HUES6 (cell line): ENCODE data around the gene P2RX4.

Source experiments
- H3K27ac ChIP-seq: 2 replicates; pipeline ENCODE4 v1.7.0; 2013; ENCODE audit warnings: low read depth, mild to moderate bottlenecking, low read length, inconsistent platforms
- H3K27me3 ChIP-seq: 2 replicates; pipeline ENCODE4 v1.6.1; 2013; ENCODE audit warnings: low read length; ENCODE audit not compliant: control insufficient read depth, insufficient read depth
- H3K36me3 ChIP-seq: 2 replicates; pipeline ENCODE4 v1.6.1; 2013; ENCODE audit warnings: low read length; ENCODE audit not compliant: control insufficient read depth, insufficient read depth
- H3K4me1 ChIP-seq: 2 replicates; pipeline ENCODE4 v1.6.1; 2013; ENCODE audit warnings: low read length; ENCODE audit not compliant: control insufficient read depth, insufficient read depth
- H3K4me3 ChIP-seq: 2 replicates; pipeline ENCODE4 v1.5.1; 2013; ENCODE audit warnings: low read depth, low read length
- H3K9ac ChIP-seq: one replicate; pipeline ENCODE4 v1.6.1; 2013; ENCODE audit warnings: mild to moderate bottlenecking, low read length
- H3K9me3 ChIP-seq: 2 replicates; pipeline ENCODE4 v1.6.1; 2013; ENCODE audit warnings: low read depth, low read length; ENCODE audit not compliant: control insufficient read depth, insufficient read depth

Gene P2RX4

GRCh38 chr12:121212875-121213274, 2.9 kb downstream of the P2RX4 start:
- Histone ChIP-seq H3K4me3 (no peak overlapping the region), H3K27ac (no peak overlapping the region), H3K36me3 (no peaks in the 10 kb centered on the region; the same call in 1 of the 2 replicates), H3K27me3 (peaks cover 7% of the 10 kb centered on the region), H3K9ac (no peak overlapping the region), H3K4me1 (0 out of 2 replicates have a peak, but pooled peaks cover 4% of the 10 kb centered on the region), H3K9me3 (no peaks in the 10 kb centered on the region)

- Histone ChIP-seq H3K4me1 (0 out of 2 replicates have a peak, but pooled peaks cover 4% of the 10 kb centered on the region), H3K4me3 (no peak overlapping the region), H3K27ac (no peak overlapping the region), H3K36me3 (no peaks in the 10 kb centered on the region; the same call in 1 of the 2 replicates), H3K27me3 (peaks cover 3% of the 10 kb centered on the region), H3K9ac (no peak overlapping the region), H3K9me3 (no peaks in the 10 kb centered on the region)
Observed at GRCh38 chr12:121214166-121214777, 4.3 kb downstream of the P2RX4 start.

- Histone ChIP-seq H3K4me1 (0 out of 2 replicates have a peak, but pooled peaks cover 4% of the 10 kb centered on the region), H3K4me3 (no peak overlapping the region), H3K27ac (no peak overlapping the region), H3K27me3 (no peaks in the 10 kb centered on the region), H3K9ac (no peak overlapping the region), H3K9me3 (no peaks in the 10 kb centered on the region), H3K36me3 (no peaks in the 10 kb centered on the region; the same call in 1 of the 2 replicates)
Observed at GRCh38 chr12:121214855-121215745, 5.2 kb downstream of the P2RX4 start.

- no peak overlapping the region for H3K9ac ChIP-seq
- no peaks in the 10 kb centered on the region for H3K9me3 ChIP-seq
- no peak overlapping the region for H3K4me3 ChIP-seq
- H3K4me1 ChIP-seq = no peaks in the 10 kb centered on the region
- H3K27ac ChIP-seq = no peak overlapping the region
- no peaks in the 10 kb centered on the region for H3K27me3 ChIP-seq
- H3K36me3 ChIP-seq = no peaks in the 10 kb centered on the region; the same call in 1 of the 2 replicates
Observed at GRCh38 chr12:121216102-121216501, 6.2 kb downstream of the P2RX4 start.

GRCh38 chr12:121217063-121217462, 7.1 kb downstream of the P2RX4 start:
- H3K9ac ChIP-seq = no peak overlapping the region
- H3K27me3 ChIP-seq = no peaks in the 10 kb centered on the region
- H3K4me1 ChIP-seq = no peaks in the 10 kb centered on the region
- H3K9me3 ChIP-seq = no peaks in the 10 kb centered on the region
- H3K36me3 ChIP-seq = no peaks in the 10 kb centered on the region; the same call in 1 of the 2 replicates
- no peak overlapping the region for H3K4me3 ChIP-seq
- no peak overlapping the region for H3K27ac ChIP-seq

- Histone ChIP-seq H3K4me1 (no peaks in the 10 kb centered on the region), H3K36me3 (no peaks in the 10 kb centered on the region; the same call in 1 of the 2 replicates), H3K9ac (no peak overlapping the region), H3K27me3 (no peaks in the 10 kb centered on the region), H3K9me3 (no peaks in the 10 kb centered on the region), H3K27ac (no peak overlapping the region), H3K4me3 (no peak overlapping the region)
Observed at GRCh38 chr12:121217761-121218160, 7.8 kb downstream of the P2RX4 start.

GRCh38 chr12:121218588-121219352, 8.8 kb downstream of the P2RX4 start:
- H3K27me3 ChIP-seq = no peaks in the 10 kb centered on the region
- no peaks in the 10 kb centered on the region for H3K9me3 ChIP-seq
- H3K4me1 ChIP-seq = no peaks in the 10 kb centered on the region
- peaks cover 5% of the 10 kb centered on the region for H3K36me3 ChIP-seq
- no peak overlapping the region for H3K9ac ChIP-seq
- no peak overlapping the region for H3K27ac ChIP-seq
- no peak overlapping the region for H3K4me3 ChIP-seq

- H3K9ac ChIP-seq = no peak overlapping the region
- H3K9me3 ChIP-seq = no peaks in the 10 kb centered on the region
- peaks cover 10% of the 10 kb centered on the region for H3K36me3 ChIP-seq
- H3K4me3 ChIP-seq = no peak overlapping the region
- no peaks in the 10 kb centered on the region for H3K4me1 ChIP-seq
- no peaks in the 10 kb centered on the region for H3K27me3 ChIP-seq
- H3K27ac ChIP-seq = no peak overlapping the region
Observed at GRCh38 chr12:121219353-121219986, 9.5 kb downstream of the P2RX4 start.

- Histone ChIP-seq H3K36me3 (peaks cover 14% of the 10 kb centered on the region), H3K4me1 (no peaks in the 10 kb centered on the region), H3K9ac (no peak overlapping the region), H3K27ac (no peak overlapping the region), H3K9me3 (no peaks in the 10 kb centered on the region), H3K27me3 (no peaks in the 10 kb centered on the region), H3K4me3 (no peak overlapping the region)
Observed at GRCh38 chr12:121222847-121223246, 12.9 kb downstream of the P2RX4 start.
